ENCODE results near the gene ANGPTL4.
"Not testable (repeated sequence)": the region's sequence is repeated elsewhere in the genome, so short reads cannot be mapped to it uniquely, and the experiment has no call there.

ANGPTL4 gene

DNA sequence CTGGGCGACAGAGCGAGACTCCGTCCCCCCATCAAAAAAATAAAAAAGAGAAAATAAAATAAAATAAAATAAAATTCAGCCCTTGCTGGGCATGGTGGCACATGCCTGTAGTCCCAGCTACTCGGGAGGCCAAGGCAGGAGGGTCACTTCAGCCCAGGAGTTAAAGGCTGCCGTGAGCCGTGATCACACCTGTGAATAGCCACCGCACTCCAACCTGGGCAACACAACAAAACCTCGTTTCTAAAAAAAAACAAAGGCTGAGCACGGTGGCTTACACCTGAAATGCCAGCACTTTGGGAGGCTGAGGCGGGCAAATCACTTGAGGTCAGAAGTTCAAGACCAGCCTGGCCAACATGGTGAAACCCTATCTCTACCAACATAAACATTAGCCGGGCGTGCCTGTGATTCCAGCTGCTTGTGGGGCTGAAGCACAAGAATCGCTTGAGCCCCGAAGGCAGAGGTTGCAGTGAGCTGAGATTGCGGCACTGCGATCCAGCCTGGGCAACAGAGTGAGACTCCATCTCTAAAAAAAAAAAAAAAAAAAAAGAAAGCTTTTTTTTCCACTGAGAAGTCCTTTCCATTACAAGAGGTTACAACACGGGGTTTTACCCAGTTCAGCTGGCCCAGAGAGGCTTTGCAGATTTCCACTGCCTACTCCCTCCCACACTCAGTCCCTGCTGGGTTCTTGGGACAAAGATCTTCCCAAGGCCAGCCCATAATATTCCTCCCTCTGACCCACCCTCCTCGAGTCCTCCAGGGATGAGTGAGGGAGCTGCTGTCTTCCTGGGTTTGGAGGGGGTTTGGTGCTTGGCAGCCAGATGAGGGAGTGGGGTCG is 6.4 kb downstream of the ANGPTL4 start:
- H3K36me3 Mint-ChIP-seq = no peaks in the 10 kb centered on the region
- peaks cover 4% of the 10 kb centered on the region for H3K4me1 Mint-ChIP-seq
- no peak overlapping the region for H3K27ac Mint-ChIP-seq
- peaks cover 14% of the 10 kb centered on the region for H3K27me3 Mint-ChIP-seq
- H3K4me3 Mint-ChIP-seq = no peak overlapping the region
- H3K9me3 Mint-ChIP-seq = no peaks in the 10 kb centered on the region

DNA sequence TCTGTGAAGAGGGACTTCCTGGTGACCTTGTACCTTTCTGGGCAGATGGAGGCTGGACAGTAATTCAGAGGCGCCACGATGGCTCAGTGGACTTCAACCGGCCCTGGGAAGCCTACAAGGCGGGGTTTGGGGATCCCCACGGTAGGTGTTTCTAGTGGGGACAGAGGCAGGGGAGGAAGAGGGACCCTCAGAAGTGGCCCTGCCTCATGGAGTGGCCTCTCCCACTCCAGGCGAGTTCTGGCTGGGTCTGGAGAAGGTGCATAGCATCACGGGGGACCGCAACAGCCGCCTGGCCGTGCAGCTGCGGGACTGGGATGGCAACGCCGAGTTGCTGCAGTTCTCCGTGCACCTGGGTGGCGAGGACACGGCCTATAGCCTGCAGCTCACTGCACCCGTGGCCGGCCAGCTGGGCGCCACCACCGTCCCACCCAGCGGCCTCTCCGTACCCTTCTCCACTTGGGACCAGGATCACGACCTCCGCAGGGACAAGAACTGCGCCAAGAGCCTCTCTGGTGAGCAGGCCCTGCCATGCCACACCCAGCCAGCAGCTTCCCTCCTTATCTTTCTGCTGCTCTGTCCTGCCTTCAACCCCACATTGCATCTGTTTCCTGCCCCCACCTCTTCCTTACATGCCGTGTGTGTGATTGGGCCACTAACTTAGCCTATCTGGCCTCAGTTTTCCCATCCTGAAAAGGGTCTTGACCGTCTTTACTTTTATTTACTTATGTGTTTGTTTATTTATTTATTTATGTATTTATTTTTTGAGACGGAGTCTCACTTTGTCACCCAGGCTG is 7.3 kb downstream of the ANGPTL4 start:
- H3K27me3 Mint-ChIP-seq = peaks cover 11% of the 10 kb centered on the region
- H3K27ac Mint-ChIP-seq = peak overlapping the region; percentile 65
- H3K36me3 Mint-ChIP-seq = no peaks in the 10 kb centered on the region
- no peak overlapping the region for H3K4me3 Mint-ChIP-seq
- H3K4me1 Mint-ChIP-seq = peaks cover 4% of the 10 kb centered on the region
- no peaks in the 10 kb centered on the region for H3K9me3 Mint-ChIP-seq

DNA sequence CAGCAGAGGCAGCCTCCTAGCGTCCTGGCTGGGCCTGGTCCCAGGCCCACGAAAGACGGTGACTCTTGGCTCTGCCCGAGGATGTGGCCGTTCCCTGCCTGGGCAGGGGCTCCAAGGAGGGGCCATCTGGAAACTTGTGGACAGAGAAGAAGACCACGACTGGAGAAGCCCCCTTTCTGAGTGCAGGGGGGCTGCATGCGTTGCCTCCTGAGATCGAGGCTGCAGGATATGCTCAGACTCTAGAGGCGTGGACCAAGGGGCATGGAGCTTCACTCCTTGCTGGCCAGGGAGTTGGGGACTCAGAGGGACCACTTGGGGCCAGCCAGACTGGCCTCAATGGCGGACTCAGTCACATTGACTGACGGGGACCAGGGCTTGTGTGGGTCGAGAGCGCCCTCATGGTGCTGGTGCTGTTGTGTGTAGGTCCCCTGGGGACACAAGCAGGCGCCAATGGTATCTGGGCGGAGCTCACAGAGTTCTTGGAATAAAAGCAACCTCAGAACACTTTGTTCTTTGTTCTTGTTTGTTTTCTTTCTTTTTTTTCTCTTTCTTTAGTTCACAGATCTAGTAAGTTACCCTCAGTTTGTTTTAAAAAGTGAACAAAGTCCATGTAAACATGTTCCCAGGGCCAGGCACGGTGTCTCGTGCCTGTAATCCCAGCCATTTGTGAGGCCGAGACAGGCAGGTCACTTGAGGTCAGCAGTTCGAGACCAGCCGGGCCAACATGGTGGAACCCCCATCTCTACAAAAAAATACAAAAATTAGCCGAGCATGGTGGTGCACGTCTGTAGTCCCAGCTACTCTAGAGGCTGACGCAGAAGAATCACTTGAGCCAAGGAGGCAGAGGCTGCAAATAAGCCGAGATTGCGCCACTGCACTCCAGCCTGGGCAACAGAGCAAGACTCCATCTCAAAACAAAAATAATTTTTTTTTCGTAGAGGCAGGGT is 10.2 kb downstream of the ANGPTL4 start:
- H3K4me1 Mint-ChIP-seq = peaks cover 11% of the 10 kb centered on the region
- H3K27me3 Mint-ChIP-seq = no peaks in the 10 kb centered on the region
- peaks cover 2% of the 10 kb centered on the region for H3K36me3 Mint-ChIP-seq
- H3K4me3 Mint-ChIP-seq = no peak overlapping the region
- no peak overlapping the region for H3K27ac Mint-ChIP-seq
- H3K9me3 Mint-ChIP-seq = no peaks in the 10 kb centered on the region

DNA sequence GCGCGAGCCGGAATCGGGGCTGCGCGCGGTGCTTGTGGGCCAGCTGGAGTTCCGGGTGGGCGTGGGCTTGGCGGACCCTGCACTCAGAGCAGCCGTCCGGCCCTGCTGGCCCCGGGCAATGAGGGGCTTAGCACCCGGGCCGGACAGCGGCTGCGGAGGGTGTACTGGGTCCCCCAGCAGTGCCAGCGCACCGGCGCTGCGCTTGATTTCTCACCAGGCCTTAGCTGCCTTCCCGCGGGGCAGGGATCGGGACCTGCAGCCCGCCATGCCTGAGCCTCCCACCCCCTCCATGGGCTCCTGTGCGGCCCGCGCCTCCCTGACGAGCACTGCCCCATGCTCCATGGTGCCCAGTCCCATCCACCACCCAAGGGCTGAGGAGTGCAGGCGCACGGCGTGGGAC is 11.8 kb downstream of the ANGPTL4 start:
- H3K27me3 Mint-ChIP-seq, H3K4me3 Mint-ChIP-seq, H3K27ac Mint-ChIP-seq, H3K36me3 Mint-ChIP-seq, H3K9me3 Mint-ChIP-seq: not testable (repeated sequence)
- peaks cover 11% of the 10 kb centered on the region for H3K4me1 Mint-ChIP-seq

DNA sequence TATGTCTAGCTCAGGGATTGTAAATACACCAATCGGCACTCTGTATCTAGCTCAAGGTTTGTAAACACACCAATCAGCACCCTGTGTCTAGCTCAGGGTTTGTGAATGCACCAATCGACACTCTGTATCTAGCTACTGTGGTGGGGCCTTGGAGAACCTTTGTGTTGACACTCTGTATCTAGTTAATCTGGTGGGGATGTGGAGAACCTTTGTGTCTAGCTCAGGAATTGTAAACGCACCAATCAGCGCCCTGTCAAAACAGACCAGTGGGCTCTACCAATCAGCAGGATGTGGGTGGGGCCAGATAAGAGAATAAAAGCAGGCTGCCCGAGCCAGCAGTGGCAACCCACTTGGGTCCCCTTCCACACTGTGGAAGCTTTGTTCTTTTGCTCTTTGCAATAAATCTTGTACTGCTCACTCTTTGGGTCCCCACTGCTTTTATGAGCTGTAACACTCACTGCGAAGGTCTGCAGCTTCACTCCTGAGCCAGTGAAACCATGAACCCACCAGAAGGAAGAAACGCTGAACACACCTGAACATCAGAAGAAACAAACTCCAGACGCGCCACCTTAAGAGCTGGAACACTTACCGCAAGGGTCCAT is 12.5 kb downstream of the ANGPTL4 start:
- H3K4me1 Mint-ChIP-seq = peaks cover 11% of the 10 kb centered on the region
- not testable (repeated sequence) for H3K36me3 Mint-ChIP-seq, H3K4me3 Mint-ChIP-seq, H3K9me3 Mint-ChIP-seq, H3K27me3 Mint-ChIP-seq, H3K27ac Mint-ChIP-seq

DNA sequence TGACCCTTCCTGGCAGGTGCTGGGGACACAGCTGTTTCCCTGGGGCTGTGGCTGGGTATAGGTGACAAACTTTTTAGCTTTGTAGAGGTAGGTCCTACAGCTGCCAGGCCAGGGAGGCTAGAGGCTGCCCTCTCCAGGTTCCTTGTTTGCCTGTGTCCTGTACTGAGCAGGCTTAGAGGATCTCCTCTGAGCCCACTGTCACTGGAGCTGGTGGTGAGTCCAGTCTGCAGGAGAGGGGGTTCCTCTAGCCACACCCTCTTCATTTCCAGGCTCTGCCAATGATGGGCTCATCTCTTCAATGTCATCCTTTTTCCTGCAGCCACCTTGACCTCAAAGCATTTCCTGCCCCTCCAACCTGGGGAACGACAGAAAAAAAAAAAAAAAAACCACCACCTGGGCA is 13.6 kb downstream of the ANGPTL4 start:
- H3K9me3 Mint-ChIP-seq = no peaks in the 10 kb centered on the region
- no peaks in the 10 kb centered on the region for H3K27me3 Mint-ChIP-seq
- H3K36me3 Mint-ChIP-seq = peaks cover 7% of the 10 kb centered on the region
- no peak overlapping the region for H3K27ac Mint-ChIP-seq
- no peak overlapping the region for H3K4me3 Mint-ChIP-seq
- peaks cover 11% of the 10 kb centered on the region for H3K4me1 Mint-ChIP-seq

DNA sequence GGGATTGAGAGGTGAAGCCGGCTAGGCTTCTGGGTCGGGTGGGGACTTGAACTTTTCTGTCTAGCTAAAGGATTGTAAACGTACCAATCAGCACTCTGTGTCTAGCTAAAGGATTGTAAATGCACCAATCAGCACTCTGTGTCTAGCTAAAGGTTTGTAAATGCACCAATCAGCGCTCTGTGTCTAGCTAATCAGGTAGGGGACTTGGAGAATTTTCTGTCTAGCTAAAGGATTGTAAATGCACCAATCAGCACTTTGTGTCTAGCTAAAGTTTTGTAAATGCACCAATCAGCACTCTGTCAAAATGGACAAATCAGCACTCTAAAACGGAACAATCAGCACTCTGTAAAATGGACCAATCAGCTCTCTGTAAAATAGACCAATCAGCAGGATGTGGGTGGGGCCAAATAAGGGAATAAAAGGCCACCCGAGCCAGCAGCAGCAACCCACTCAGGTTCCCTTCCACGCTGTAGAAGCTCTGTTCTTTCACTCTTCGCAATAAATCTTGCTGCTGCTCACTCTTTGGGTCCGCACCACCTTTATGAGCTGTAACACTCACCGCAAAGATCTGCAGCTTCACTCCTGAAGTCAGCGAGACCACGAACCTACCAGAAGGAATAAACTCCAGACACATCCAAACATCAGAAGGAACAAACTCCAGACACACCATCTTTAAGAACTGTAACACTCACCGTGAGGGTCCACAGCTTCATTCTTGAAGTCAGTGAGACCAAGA is 15.4 kb downstream of the ANGPTL4 start:
- not testable (repeated sequence) for H3K4me3 Mint-ChIP-seq, H3K27me3 Mint-ChIP-seq, H3K9me3 Mint-ChIP-seq, H3K27ac Mint-ChIP-seq, H3K36me3 Mint-ChIP-seq
- H3K4me1 Mint-ChIP-seq = peaks cover 11% of the 10 kb centered on the region

DNA sequence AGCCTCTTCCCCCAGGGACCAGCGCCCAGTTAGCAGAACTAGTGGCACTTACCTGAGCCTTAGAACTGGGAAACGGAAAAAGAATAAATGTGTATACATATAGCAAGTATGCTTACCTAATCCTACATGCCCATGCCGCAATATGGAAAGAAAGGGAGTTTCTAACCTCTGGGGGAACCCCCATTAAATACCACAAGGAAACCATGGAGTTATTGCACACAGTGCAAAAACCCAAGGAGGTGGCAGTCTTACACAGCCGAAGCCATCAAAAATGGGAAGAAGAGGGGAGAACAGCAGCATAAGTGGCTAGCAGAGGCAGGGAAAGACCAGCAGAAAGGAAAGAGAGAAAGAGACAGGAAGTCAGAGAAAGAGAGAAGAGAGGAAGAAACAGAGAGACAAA is 20.6 kb downstream of the ANGPTL4 start:
- not testable (repeated sequence) for H3K27ac Mint-ChIP-seq, H3K4me3 Mint-ChIP-seq, H3K27me3 Mint-ChIP-seq, H3K4me1 Mint-ChIP-seq, H3K9me3 Mint-ChIP-seq, H3K36me3 Mint-ChIP-seq

DNA sequence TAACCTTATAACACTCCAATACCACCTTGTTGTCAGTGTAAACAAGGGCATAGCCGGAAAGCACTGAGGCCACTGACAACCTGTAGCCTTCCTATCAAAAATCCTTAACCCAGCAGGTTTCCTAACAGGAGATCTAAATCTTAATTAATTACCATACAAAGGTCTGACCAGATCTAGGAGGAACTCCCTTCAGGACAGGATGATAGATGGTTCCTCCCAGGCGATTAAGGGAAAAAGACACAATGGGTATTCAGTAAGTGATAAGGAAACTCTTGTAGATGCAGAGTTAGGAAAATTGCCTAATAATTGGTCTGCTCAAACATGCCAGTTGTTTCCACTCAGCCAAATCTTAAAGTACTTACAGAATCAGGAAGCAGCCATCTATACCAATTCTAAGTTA is 21.1 kb downstream of the ANGPTL4 start:
- H3K27me3 Mint-ChIP-seq, H3K36me3 Mint-ChIP-seq, H3K4me1 Mint-ChIP-seq: not testable (repeated sequence)

DNA sequence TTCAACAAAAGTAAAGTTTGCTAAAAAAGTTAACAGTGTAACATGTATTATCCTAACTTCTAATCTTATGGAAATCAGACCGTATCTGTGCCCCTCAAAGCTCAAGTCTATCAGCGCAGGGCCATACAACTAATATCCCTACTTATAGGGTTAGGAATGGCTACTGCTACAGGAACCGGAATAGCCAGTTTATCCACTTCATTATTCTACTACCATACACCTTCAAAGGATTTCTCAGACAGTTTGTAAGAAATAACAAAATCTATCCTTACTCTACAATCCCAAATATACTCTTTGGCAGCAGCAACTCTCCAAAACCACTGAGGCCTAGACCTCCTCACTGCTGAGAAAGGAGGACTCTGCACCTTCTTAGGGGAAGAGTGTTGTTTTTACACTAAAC is 21.6 kb downstream of the ANGPTL4 start:
- not testable (repeated sequence) for H3K4me1 Mint-ChIP-seq, H3K4me3 Mint-ChIP-seq, H3K27ac Mint-ChIP-seq, H3K27me3 Mint-ChIP-seq, H3K9me3 Mint-ChIP-seq, H3K36me3 Mint-ChIP-seq

More for the DNA sequence above, 21.1 kb downstream of the ANGPTL4 start:
- not testable (repeated sequence) for H3K4me3 Mint-ChIP-seq, H3K9me3 Mint-ChIP-seq, H3K27ac Mint-ChIP-seq

DNA sequence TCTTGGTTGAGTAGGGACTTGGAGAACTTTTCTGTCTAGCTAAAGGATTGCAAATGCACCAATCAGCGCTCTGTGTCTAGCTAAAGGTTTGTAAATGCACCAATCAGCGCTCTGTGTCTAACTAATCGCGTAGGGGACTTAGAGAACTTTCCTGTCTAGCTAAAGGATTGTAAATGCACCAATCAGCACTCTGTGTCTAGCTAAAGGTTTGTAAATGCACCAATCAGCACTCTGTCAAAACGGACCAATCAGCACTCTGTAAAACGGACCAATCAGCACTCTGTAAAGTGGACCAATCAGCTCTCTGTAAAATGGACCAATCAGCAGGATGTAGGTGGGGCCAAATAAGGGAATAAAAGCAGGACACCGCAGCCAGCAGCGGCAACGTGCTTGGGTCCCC is 22.5 kb downstream of the ANGPTL4 start:
- H3K4me3 Mint-ChIP-seq, H3K36me3 Mint-ChIP-seq, H3K9me3 Mint-ChIP-seq, H3K4me1 Mint-ChIP-seq, H3K27ac Mint-ChIP-seq, H3K27me3 Mint-ChIP-seq: not testable (repeated sequence)

DNA sequence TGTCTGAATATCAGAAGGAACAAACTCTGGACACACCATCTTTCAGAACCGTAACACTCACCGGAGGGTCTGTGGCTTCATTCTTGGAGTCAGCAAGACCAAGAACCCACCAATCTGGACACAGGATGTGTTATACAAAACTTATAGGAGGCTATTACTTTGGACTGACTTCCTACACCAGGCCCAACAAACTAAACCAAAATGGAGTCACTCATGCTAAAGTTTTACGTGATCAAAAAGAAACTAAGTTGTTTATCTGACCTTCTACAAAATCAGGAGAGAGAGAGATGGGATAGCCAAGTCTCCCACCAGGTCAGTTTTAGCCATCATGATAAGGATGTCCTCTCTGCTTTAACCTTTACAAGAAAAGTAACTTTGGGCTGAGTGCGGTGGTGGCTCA is 23.0 kb downstream of the ANGPTL4 start:
- Mint-ChIP-seq H3K27ac (no peak overlapping the region), H3K9me3 (no peaks in the 10 kb centered on the region), H3K27me3 (no peaks in the 10 kb centered on the region), H3K36me3 (peaks cover 6% of the 10 kb centered on the region), H3K4me3 (no peak overlapping the region), H3K4me1 (peaks cover 10% of the 10 kb centered on the region)

DNA sequence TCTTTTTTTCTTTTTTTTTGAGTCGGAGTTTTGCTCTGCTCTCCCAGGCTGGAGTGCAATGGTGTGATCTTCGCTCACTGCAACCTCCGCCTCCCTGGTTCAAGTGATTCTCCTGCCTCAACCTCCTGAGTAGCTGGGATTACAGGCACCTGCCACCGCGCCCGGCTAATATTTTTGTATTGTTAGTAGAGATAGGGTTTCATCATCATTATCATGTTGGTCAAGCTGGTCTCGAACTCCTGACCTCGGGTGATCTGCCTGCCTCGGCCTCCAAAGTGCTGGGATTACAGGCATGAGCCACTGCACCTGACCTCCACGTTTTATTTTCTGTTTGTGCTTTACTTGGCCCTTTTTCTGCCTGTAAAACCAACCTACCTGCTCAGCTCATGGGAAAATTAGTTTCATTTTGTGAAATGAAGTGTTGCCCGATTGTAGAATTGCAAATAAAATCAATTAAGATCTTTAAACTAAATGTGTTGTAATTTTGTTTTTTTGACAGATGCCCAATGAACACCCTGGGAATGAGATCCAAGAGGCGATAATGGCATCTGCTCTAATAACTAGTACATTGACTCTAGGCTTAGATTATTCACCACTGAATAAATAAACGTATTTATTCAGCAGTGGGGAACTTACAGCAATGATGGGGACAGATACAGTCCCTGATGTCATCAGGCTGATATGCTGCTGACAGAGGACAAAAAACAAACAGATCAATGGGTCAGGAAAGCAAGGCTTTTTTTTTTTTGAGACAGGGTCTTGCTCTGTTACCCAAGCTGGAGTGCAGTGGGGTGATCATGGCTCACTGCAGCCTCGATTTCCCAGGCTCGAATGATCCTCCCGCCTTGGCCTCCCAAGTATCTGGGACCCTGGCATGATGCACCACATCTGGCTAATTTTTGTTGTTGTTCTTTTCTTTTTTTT is 24.0 kb downstream of the ANGPTL4 start:
- no peaks in the 10 kb centered on the region for H3K9me3 Mint-ChIP-seq
- H3K36me3 Mint-ChIP-seq = peaks cover 6% of the 10 kb centered on the region
- peak overlapping the region; percentile 41 for H3K27ac Mint-ChIP-seq
- peak overlapping the region; percentile 33 for H3K4me3 Mint-ChIP-seq
- peaks cover 16% of the 10 kb centered on the region for H3K4me1 Mint-ChIP-seq
- H3K27me3 Mint-ChIP-seq = no peaks in the 10 kb centered on the region

DNA sequence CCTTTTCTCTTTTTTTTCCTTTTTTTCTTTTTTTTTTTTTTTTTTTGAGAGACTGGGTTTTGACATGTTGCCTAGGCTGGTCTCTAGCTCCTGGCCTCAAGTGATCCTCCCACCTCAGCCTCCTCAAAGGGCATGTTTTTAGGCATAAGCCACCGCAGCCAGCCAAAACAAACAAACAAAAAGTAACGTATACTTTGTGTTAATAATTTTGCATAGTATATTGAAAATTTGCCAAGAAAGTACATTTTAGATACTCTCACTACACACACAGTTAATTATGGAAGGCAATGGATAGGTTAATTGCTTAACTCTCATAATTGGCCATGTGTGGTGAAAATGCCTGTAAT is 24.6 kb downstream of the ANGPTL4 start:
- Mint-ChIP-seq H3K27me3 (no peaks in the 10 kb centered on the region), H3K36me3 (peaks cover 6% of the 10 kb centered on the region), H3K9me3 (no peaks in the 10 kb centered on the region), H3K27ac (no peak overlapping the region), H3K4me3 (peak overlapping the region; percentile 11), H3K4me1 (peaks cover 19% of the 10 kb centered on the region)

Measured in activated naive CD4-positive, alpha-beta T cell treated with anti-CD3 and anti-CD28 coated beads, Interleukin-2, amount 50 U/mL, for 24 hours (primary cell).